Gastroesophageal sphincter (tissue), 3 donors: ENCODE results near the gene HOXD8.

ENCODE experiments used
- CTCF ChIP-seq, 4 experiments: fragments of 200-600 bp in 2 of 4; fragments of 450-650 bp in 2 of 4; sonication (generic) in 1 of 4; IDR thresholded peaks; one replicate each; pipeline ENCODE4 v1.5.1; 2017 to 2019; ENCODE audit warnings: antibody characterized with exemption in 4 of 4, mild to moderate bottlenecking in 2 of 4, moderate library complexity in 2 of 4
- EP300 ChIP-seq: sonication (generic); formaldehyde crosslinking; IDR thresholded peaks from one replicate; pipeline ENCODE4 v1.6.1; 2017; ENCODE audit warnings: antibody characterized with exemption, mild to moderate bottlenecking
- POLR2A ChIP-seq, 2 donors: fragments of 450-650 bp; IDR thresholded peaks; one replicate each; pipeline ENCODE4 v1.6.1; 2017; ENCODE audit warnings: antibody characterized with exemption in 2 of 2, mild to moderate bottlenecking in 2 of 2, moderate library complexity in 1 of 2

- TF ChIP-seq CTCF (IDR thresholded peaks at IDR 0.05) (no peak), POLR2A (IDR thresholded peaks at IDR 0.05) (no peak), EP300 (no peak)
Measured at GRCh38 chr2:176175709-176176607, 46.5 kb downstream of the HOXD8 start.
